Measurements from ENCODE around the gene DMKN.

DMKN gene

GRCh38 chr19:35507561-35507960, 5.9 kb downstream of the DMKN start:
- H3K4me3 ChIP-seq (ENCODE audit: low read depth, low read length), result no peak overlapping the region
- TF ChIP-seq CTCF (IDR thresholded peaks at IDR 0.05; ENCODE audit: borderline replicate concordance, insufficient read depth, low read depth, low read length), result no peak

GRCh38 chr19:35506011-35506410, 7.4 kb downstream of the DMKN start:
- H3K4me3 ChIP-seq (ENCODE audit: low read depth, low read length), result no peak overlapping the region
- no peak for TF ChIP-seq CTCF (IDR thresholded peaks at IDR 0.05; ENCODE audit: borderline replicate concordance, insufficient read depth, low read depth, low read length)

GRCh38 chr19:35502751-35503150, 10.7 kb downstream of the DMKN start:
- no peak for TF ChIP-seq CTCF (IDR thresholded peaks at IDR 0.05; ENCODE audit: borderline replicate concordance, insufficient read depth, low read depth, low read length)
- H3K4me3 ChIP-seq (ENCODE audit: low read depth, low read length), result no peak overlapping the region

GRCh38 chr19:35501684-35502083, 11.8 kb downstream of the DMKN start:
- no peak overlapping the region for H3K4me3 ChIP-seq (ENCODE audit: low read depth, low read length)

GRCh38 chr19:35500611-35501010, 12.8 kb downstream of the DMKN start:
- no peak for TF ChIP-seq CTCF (IDR thresholded peaks at IDR 0.05; ENCODE audit: borderline replicate concordance, insufficient read depth, low read depth, low read length)

More at GRCh38 chr19:35501684-35502083, 11.8 kb downstream of the DMKN start:
- TF ChIP-seq CTCF (IDR thresholded peaks at IDR 0.05; ENCODE audit: borderline replicate concordance, insufficient read depth, low read depth, low read length), result no peak

GRCh38 chr19:35498984-35499527, 14.4 kb downstream of the DMKN start:
- no peak for TF ChIP-seq CTCF (IDR thresholded peaks at IDR 0.05; ENCODE audit: borderline replicate concordance, insufficient read depth, low read depth, low read length)
- no peak overlapping the region for H3K4me3 ChIP-seq (ENCODE audit: low read depth, low read length)

More at GRCh38 chr19:35500611-35501010, 12.8 kb downstream of the DMKN start:
- no peak overlapping the region for H3K4me3 ChIP-seq (ENCODE audit: low read depth, low read length)

GRCh38 chr19:35498220-35498619, 15.2 kb downstream of the DMKN start:
- H3K4me3 ChIP-seq (ENCODE audit: low read depth, low read length), result no peak overlapping the region
- no peak for TF ChIP-seq CTCF (IDR thresholded peaks at IDR 0.05; ENCODE audit: borderline replicate concordance, insufficient read depth, low read depth, low read length)
